H9 (cell line): Measurements from ENCODE around the gene ARID1B. TPM values are rescaled to one million over a fixed set of nuclear protein-coding genes. Genes with fewer than 3 reads are reported as not detected.
A peak's percentile ranks its signal among the peaks of the same experiment; 100 is the strongest.

Experiments
- DNase-seq: peaks from one replicate; pipeline ENCODE4 v3.0.0-alpha.2; 2017
- H2AFZ ChIP-seq: one replicate; pipeline ENCODE4 v1.6.1; 2013; ENCODE audit warnings: mild to moderate bottlenecking, low read length, control low read depth, moderate library complexity
- H2AK5ac ChIP-seq: 2 replicates; pipeline ENCODE4 v1.6.1; 2013; ENCODE audit warnings: low read length, control low read depth, mixed read lengths; ENCODE audit not compliant: insufficient read length
- H2BK120ac ChIP-seq: one replicate; pipeline ENCODE4 v1.6.1; 2013; ENCODE audit warnings: low read depth, mild to moderate bottlenecking, low read length, control low read depth, inconsistent platforms; ENCODE audit not compliant: poor library complexity, severe bottlenecking
- H2BK12ac ChIP-seq: 2 replicates; pipeline ENCODE4 v1.6.1; 2013; ENCODE audit warnings: low read length, control low read depth, mixed read lengths, low read depth; ENCODE audit not compliant: insufficient read length
- H2BK15ac ChIP-seq: 2 replicates; pipeline ENCODE4 v1.6.1; 2013; ENCODE audit warnings: low read depth, low read length, control low read depth
- H2BK20ac ChIP-seq: one replicate; pipeline ENCODE4 v1.6.1; 2013; ENCODE audit warnings: low read depth, mild to moderate bottlenecking, low read length, control low read depth, inconsistent platforms; ENCODE audit not compliant: poor library complexity, severe bottlenecking
- H2BK5ac ChIP-seq: 2 replicates; pipeline ENCODE4 v1.6.1; 2013; ENCODE audit warnings: low read length, control low read depth, mixed read lengths; ENCODE audit not compliant: insufficient read length
- H3K14ac ChIP-seq: 2 replicates; pipeline ENCODE4 v1.6.1; 2013; ENCODE audit warnings: low read length, control low read depth; ENCODE audit not compliant: insufficient read depth
- H3K18ac ChIP-seq: 2 replicates; pipeline ENCODE4 v1.6.1; 2013; ENCODE audit warnings: low read depth, mild to moderate bottlenecking, mixed read lengths, low read length, control low read depth; ENCODE audit not compliant: insufficient read length
- H3K23ac ChIP-seq: 2 replicates; pipeline ENCODE4 v1.6.1; 2013; ENCODE audit warnings: low read length, control low read depth, mixed read lengths, low read depth; ENCODE audit not compliant: insufficient read length
- H3K23me2 ChIP-seq: 2 replicates; pipeline ENCODE4 v1.6.1; 2013; ENCODE audit warnings: low read depth, mild to moderate bottlenecking, mixed read lengths, low read length, control low read depth; ENCODE audit not compliant: insufficient read length, poor library complexity, severe bottlenecking
- H3K27ac ChIP-seq: 2 replicates; pipeline ENCODE4 v1.5.1; 2013; ENCODE audit warnings: low read length, control low read depth, mixed read lengths, low read depth; ENCODE audit not compliant: insufficient read length
- H3K27me3 ChIP-seq: 2 replicates; pipeline ENCODE4 v1.6.1; 2013; ENCODE audit warnings: low read length, control low read depth, inconsistent platforms; ENCODE audit not compliant: insufficient read depth
- H3K4ac ChIP-seq: 2 replicates; pipeline ENCODE4 v1.6.1; 2013; ENCODE audit warnings: low read depth, mild to moderate bottlenecking, control low read depth, inconsistent platforms, low read length, moderate library complexity
- H3K4me1 ChIP-seq: 2 replicates; pipeline ENCODE4 v1.6.1; 2013; ENCODE audit warnings: low read length, control low read depth, inconsistent platforms; ENCODE audit not compliant: insufficient read depth
- H3K4me2 ChIP-seq: 2 replicates; pipeline ENCODE4 v1.6.1; 2013; ENCODE audit warnings: low read length, control low read depth, mixed read lengths; ENCODE audit not compliant: insufficient read length, insufficient read depth
- H3K56ac ChIP-seq: 2 replicates; pipeline ENCODE4 v1.6.1; 2013; ENCODE audit warnings: low read depth, mild to moderate bottlenecking, mixed read lengths, low read length, control low read depth; ENCODE audit not compliant: insufficient read length
- H3K79me1 ChIP-seq: 2 replicates; pipeline ENCODE4 v1.6.1; 2013; ENCODE audit warnings: low read depth, mild to moderate bottlenecking, moderate library complexity, low read length, control low read depth, inconsistent platforms; ENCODE audit not compliant: insufficient read depth, poor library complexity, severe bottlenecking
- H3K79me2 ChIP-seq: 2 replicates; pipeline ENCODE4 v1.6.1; 2013; ENCODE audit warnings: low read length, control low read depth, inconsistent platforms; ENCODE audit not compliant: insufficient read depth
- H3K9ac ChIP-seq: 2 replicates; pipeline ENCODE4 v1.6.1; 2013; ENCODE audit warnings: low read length, control low read depth, mixed read lengths; ENCODE audit not compliant: insufficient read length; ENCODE audit errors: extremely low read depth
- H3K9me3 ChIP-seq: one replicate; pipeline ENCODE4 v1.6.1; 2013; ENCODE audit warnings: low read depth, low read length, inconsistent platforms; ENCODE audit not compliant: control insufficient read depth
- H3T11ph ChIP-seq: one replicate; pipeline ENCODE4 v1.6.1; 2013; ENCODE audit warnings: mild to moderate bottlenecking, low read length, control low read depth, inconsistent platforms
- H4K20me1 ChIP-seq: one replicate; pipeline ENCODE4 v1.6.1; 2013; ENCODE audit not compliant: control insufficient read depth, insufficient read length, insufficient read depth
- H4K5ac ChIP-seq: 2 replicates; pipeline ENCODE4 v1.6.1; 2013; ENCODE audit warnings: low read depth, mild to moderate bottlenecking, mixed read lengths, low read length, control low read depth; ENCODE audit not compliant: insufficient read length
- H4K8ac ChIP-seq: replicated peaks from 2 replicates; pipeline ENCODE4 v1.6.1; 2013; ENCODE audit warnings: low read length, control low read depth, mixed read lengths, low read depth; ENCODE audit not compliant: insufficient read length
- H4K91ac ChIP-seq: 2 replicates; pipeline ENCODE4 v1.6.1; 2013; ENCODE audit warnings: low read depth, mild to moderate bottlenecking, moderate library complexity, mixed read lengths, low read length, control low read depth; ENCODE audit not compliant: insufficient read length
- H3K27ac Mint-ChIP-seq, 3 experiments: 2 replicates in 2 of 3; 3 replicates in 1 of 3; pipeline ENCODE4 v1.8.0; 2020 to 2021; ENCODE audit warnings: mixed read lengths in 3 of 3, mild to moderate bottlenecking in 1 of 3, moderate library complexity in 1 of 3
- H3K27me3 Mint-ChIP-seq: 2 replicates; pipeline ENCODE4 v1.8.0; 2021; ENCODE audit warnings: low read depth, mild to moderate bottlenecking, moderate library complexity, mixed read lengths
- H3K36me3 Mint-ChIP-seq, 3 experiments: 2 replicates in 2 of 3; 3 replicates in 1 of 3; pipeline ENCODE4 v1.8.0; 2020 to 2021; ENCODE audit warnings: low read depth in 3 of 3, mixed read lengths in 3 of 3; ENCODE audit not compliant: insufficient read depth in 1 of 3
- H3K4me1 Mint-ChIP-seq, 2 experiments: 2 replicates each; pipeline ENCODE4 v1.8.0; 2020; ENCODE audit warnings: mixed read lengths in 2 of 2
- H3K4me3 Mint-ChIP-seq, 2 experiments: 2 replicates in 1 of 2; 3 replicates in 1 of 2; pipeline ENCODE4 v1.8.0; 2020 to 2021; ENCODE audit warnings: mild to moderate bottlenecking in 2 of 2, mixed read lengths in 2 of 2, moderate library complexity in 1 of 2
- H3K9me3 Mint-ChIP-seq, 2 experiments: 2 replicates in 1 of 2; 3 replicates in 1 of 2; pipeline ENCODE4 v1.8.0; 2020; ENCODE audit warnings: mild to moderate bottlenecking in 2 of 2, mixed read lengths in 2 of 2, moderate library complexity in 1 of 2
- WGBS: extraction: QIAGEN DNeasy Blood & Tissue Kit; methylation state at CpG from one replicate; pipeline ENCODE4 v1.1.7; 2013; ENCODE audit warnings: missing lambda C conversion rate, low lambda C conversion rate, mixed read lengths; ENCODE audit not compliant: insufficient read length; ENCODE audit errors: extremely low coverage; 5-methylcytosine and 5-hydroxymethylcytosine counted together
- total RNA-seq: library from RNA; stranded (reverse); gene quantifications from 2 replicates; pipeline ENCODE4 v1.2.1, GENCODE V29; 2021
- TF ChIP-seq, protein P1 (sequence below): fragments of 200-600 bp; sonication (generic); conservative IDR thresholded peaks from 3 replicates; pipeline ENCODE4 v1.8.0; 2021; ENCODE audit warnings: antibody characterized with exemption, mild to moderate bottlenecking

Gene ARID1B
- total RNA-seq, 1 experiment from 2014 or later = 88.2 TPM

DNA sequence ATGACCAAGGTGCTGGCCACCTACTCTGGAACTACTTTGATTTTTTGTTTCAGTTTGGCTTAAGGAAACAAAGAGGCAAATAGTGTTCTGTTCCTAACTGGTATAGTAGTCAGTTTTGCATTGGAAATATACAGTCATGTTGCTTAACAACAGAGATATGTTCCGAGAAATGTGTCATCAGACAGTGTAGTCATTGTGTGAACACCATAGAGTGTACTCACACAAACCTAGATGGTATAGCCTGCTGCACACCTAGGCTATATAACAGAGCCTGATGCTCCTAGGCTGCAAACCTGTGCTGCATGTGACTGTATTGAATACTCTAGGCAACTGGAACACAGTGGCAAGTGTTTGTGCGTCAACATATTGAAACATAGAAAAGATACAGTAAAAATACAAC is 80.4 kb downstream of the ARID1B start:
- Histone ChIP-seq H3K9me3 (no peaks in the 10 kb centered on the region), H3K56ac (no peak overlapping the region), H4K8ac (no peak overlapping the region), H3K27ac (no peak overlapping the region), H2BK15ac (no peak overlapping the region), H3K4ac (no peak overlapping the region), H2BK12ac (no peak overlapping the region), H4K5ac (no peak overlapping the region), H3K79me1 (peaks cover 2% of the 10 kb centered on the region), H3K23me2 (no peaks in the 10 kb centered on the region), H2BK20ac (no peak overlapping the region), H3K14ac (no peak overlapping the region), H2BK5ac (no peak overlapping the region), H3K27me3 (no peaks in the 10 kb centered on the region), H3K23ac (no peak overlapping the region), H2AK5ac (no peak overlapping the region), H3K4me2 (no peak overlapping the region), H3T11ph (no peak overlapping the region), H2AFZ (no peak overlapping the region), H3K4me1 (peaks cover 7% of the 10 kb centered on the region), H2BK120ac (no peak overlapping the region), H3K79me2 (peaks cover 45% of the 10 kb centered on the region; the same call in 1 of the 2 replicates), H3K18ac (no peak overlapping the region), H4K91ac (no peak overlapping the region), H4K20me1 (no peaks in the 10 kb centered on the region), H3K9ac (no peak overlapping the region)
- Mint-ChIP-seq H3K4me3 (no peak overlapping the region), H3K4me1 (peaks cover 66 to 68% of the 10 kb centered on the region in 2 experiments), H3K9me3 (no peaks in the 10 kb centered on the region), H3K27me3 (no peaks in the 10 kb centered on the region), H3K36me3 (no peaks in the 10 kb centered on the region), H3K27ac (peak overlapping the region in 1 of 3 experiments; percentile 59; a peak in 1 of 7 replicates)
- no peak for DNase-seq
- no CpG with 5 or more reads among the region's 2 CpGs for WGBS
- TF ChIP-seq, protein P1, sequence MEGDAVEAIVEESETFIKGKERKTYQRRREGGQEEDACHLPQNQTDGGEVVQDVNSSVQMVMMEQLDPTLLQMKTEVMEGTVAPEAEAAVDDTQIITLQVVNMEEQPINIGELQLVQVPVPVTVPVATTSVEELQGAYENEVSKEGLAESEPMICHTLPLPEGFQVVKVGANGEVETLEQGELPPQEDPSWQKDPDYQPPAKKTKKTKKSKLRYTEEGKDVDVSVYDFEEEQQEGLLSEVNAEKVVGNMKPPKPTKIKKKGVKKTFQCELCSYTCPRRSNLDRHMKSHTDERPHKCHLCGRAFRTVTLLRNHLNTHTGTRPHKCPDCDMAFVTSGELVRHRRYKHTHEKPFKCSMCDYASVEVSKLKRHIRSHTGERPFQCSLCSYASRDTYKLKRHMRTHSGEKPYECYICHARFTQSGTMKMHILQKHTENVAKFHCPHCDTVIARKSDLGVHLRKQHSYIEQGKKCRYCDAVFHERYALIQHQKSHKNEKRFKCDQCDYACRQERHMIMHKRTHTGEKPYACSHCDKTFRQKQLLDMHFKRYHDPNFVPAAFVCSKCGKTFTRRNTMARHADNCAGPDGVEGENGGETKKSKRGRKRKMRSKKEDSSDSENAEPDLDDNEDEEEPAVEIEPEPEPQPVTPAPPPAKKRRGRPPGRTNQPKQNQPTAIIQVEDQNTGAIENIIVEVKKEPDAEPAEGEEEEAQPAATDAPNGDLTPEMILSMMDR = no peak
